ENCODE measurements around the gene PRICKLE2.

PRICKLE2 gene

GRCh38 chr3:64190517-64191515 lies 34.5 kb downstream of the PRICKLE2 start:
- Histone ChIP-seq H3K36me3 (0 out of 22 replicates have a peak, but pooled peaks cover 0 to 10% (median 0%) of the 10 kb centered on the region in 11 experiments), H3K9me3 (replicated peaks in 1 of 11) (peaks cover 17 to 31% (median 24%) of the 10 kb centered on the region in 11 experiments), H3K27ac (peak overlapping the region in 3 of 11 experiments; percentile 38 to 56 (median 48); a peak in 4 of 22 replicates), H3K4me2 (peak overlapping the region in 3 of 11 experiments; percentile 59 to 76 (median 75); a peak in 6 of 22 replicates), H3K9ac (no peak overlapping the region), H3K4me1 (peaks cover 0 to 67% (median 9%) of the 10 kb centered on the region in 10 experiments; a peak in 10 of 20 replicates), H3K4me3 (no peak overlapping the region), H4K20me1 (no peaks in the 10 kb centered on the region), H3K27me3 (no peaks in the 10 kb centered on the region)
- TF ChIP-seq Cebpa-rat (IDR thresholded peaks at IDR 0.05), result peak in 2 of 11 experiments; percentile 26 to 57; a peak in 2 of 22 replicates

- no peak overlapping the region for H3K4me3 ChIP-seq
- no peak overlapping the region; a peak in 1 of 22 replicates for H3K9ac ChIP-seq
- H3K27me3 ChIP-seq, result no peaks in the 10 kb centered on the region
- H3K4me2 ChIP-seq, result peak overlapping the region in 3 of 11 experiments; percentile 58 to 76 (median 75); a peak in 6 of 22 replicates
- TF ChIP-seq Cebpa-rat (IDR thresholded peaks at IDR 0.05), result no peak
- H3K9me3 ChIP-seq (replicated peaks in 1 of 11), result peaks cover 12 to 19% (median 15%) of the 10 kb centered on the region in 11 experiments
- H3K27ac ChIP-seq, result peak overlapping the region in 2 of 11 experiments; percentile 29 to 36; a peak in 3 of 22 replicates
- H3K36me3 ChIP-seq, result 0 out of 22 replicates have a peak, but pooled peaks cover 0 to 10% (median 0%) of the 10 kb centered on the region in 11 experiments
- H4K20me1 ChIP-seq, result no peaks in the 10 kb centered on the region
- H3K4me1 ChIP-seq, result peaks cover 0 to 67% (median 9%) of the 10 kb centered on the region in 10 experiments; a peak in 10 of 20 replicates
Measured at GRCh38 chr3:64188810-64189560, 36.3 kb downstream of the PRICKLE2 start.

DNA sequence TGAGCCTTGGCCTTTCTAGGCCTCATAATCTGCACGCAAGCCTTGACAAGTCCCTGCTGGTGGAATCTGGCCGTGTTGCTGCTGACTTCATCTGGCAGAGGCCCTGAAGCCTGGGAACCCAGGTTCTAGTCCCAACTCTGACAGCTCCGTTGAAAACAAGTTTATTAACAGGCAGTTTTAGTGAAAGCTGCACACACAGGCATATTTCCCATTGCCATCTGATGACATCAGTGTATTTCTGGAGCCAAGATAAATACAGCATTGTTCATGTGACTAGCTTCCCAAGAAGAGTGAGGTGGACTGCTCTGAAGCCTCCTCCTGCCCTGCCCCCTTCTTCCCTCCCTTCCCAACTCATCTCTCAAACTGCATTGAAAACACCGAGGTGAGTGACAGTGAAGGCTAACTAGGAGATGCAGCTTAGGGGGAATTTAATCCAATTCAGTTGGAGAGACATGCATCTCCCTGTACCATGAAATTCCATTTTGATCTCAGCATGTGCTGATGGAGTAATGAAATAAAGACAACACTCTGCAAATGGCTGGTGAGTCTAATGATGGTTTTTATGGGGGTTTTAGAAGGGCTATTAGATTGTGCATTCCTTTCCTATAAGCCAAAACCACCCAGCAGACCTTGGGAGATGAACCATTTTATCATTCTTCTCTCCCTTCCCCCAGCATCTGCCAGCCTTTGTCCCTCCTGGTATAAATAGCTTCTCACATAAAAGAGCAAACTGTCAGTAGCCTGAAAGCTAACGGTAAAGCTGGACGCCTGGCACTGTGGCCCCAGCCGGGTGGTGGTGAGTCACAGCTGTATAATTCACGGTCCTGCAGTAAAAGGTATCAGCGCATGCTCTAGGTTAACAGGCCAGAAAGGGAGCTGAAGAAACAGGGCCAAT lies 38.0 kb downstream of the PRICKLE2 start:
- H3K4me2 ChIP-seq, result peak overlapping the region in 8 of 11 experiments; percentile 5 to 76 (median 30); a peak in 10 of 22 replicates
- no peaks in the 10 kb centered on the region for H3K36me3 ChIP-seq
- peaks cover 0 to 5% (median 0%) of the 10 kb centered on the region in 11 experiments; a peak in 6 of 22 replicates for H3K9me3 ChIP-seq (replicated peaks in 1 of 11)
- no peaks in the 10 kb centered on the region for H4K20me1 ChIP-seq
- H3K9ac ChIP-seq, result no peak overlapping the region
- H3K27me3 ChIP-seq, result no peaks in the 10 kb centered on the region
- H3K4me3 ChIP-seq, result peak overlapping the region in 1 of 10 experiments; percentile 8; a peak in 2 of 20 replicates
- H3K27ac ChIP-seq, result peak overlapping the region in 3 of 11 experiments; percentile 8 to 28 (median 11); a peak in 3 of 22 replicates
- no peak for TF ChIP-seq Cebpa-rat (IDR thresholded peaks at IDR 0.05)
- peaks cover 0 to 63% (median 9%) of the 10 kb centered on the region in 10 experiments; a peak in 10 of 20 replicates for H3K4me1 ChIP-seq

GRCh38 chr3:64186667-64187064 lies 38.6 kb downstream of the PRICKLE2 start:
- Histone ChIP-seq H3K27ac (peak overlapping the region in 2 of 11 experiments; percentile 5 to 23; a peak in 3 of 22 replicates), H3K9me3 (replicated peaks in 1 of 11) (peaks cover 0 to 2% (median 0%) of the 10 kb centered on the region in 11 experiments; a peak in 2 of 22 replicates), H3K27me3 (no peaks in the 10 kb centered on the region), H3K4me3 (no peak overlapping the region), H3K4me1 (peaks cover 0 to 57% (median 9%) of the 10 kb centered on the region in 10 experiments; a peak in 10 of 20 replicates), H4K20me1 (no peaks in the 10 kb centered on the region), H3K9ac (no peak overlapping the region), H3K36me3 (0 out of 22 replicates have a peak, but pooled peaks cover 0 to 5% (median 0%) of the 10 kb centered on the region in 11 experiments), H3K4me2 (peak overlapping the region in 3 of 11 experiments; percentile 58 to 76 (median 75); a peak in 8 of 22 replicates)
- no peak for TF ChIP-seq Cebpa-rat (IDR thresholded peaks at IDR 0.05)

DNA sequence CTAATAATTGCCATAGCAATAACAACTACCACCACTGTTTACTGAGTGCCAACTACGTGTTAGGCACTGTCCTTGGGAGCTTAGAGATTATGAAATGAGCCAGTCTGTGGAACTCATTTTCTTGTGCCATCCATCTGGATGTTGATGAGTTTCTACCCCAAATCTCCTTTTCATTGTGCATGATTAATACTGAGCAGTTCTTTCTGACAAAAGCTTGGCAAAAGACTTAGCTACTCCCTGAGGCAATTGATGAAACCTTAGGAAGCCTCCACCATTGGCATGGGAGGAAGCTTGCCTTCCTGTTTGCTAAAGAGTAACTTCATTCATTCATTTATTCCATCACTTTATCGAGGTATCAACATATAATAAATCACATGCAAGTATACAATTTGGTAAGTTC lies 39.8 kb downstream of the PRICKLE2 start:
- Histone ChIP-seq H3K4me1 (peaks cover 0 to 49% (median 9%) of the 10 kb centered on the region in 10 experiments; a peak in 10 of 20 replicates), H3K27me3 (no peaks in the 10 kb centered on the region), H4K20me1 (no peaks in the 10 kb centered on the region), H3K9me3 (replicated peaks in 1 of 11) (no peaks in the 10 kb centered on the region), H3K27ac (no peak overlapping the region), H3K4me2 (no peak overlapping the region), H3K9ac (no peak overlapping the region), H3K4me3 (no peak overlapping the region), H3K36me3 (0 out of 22 replicates have a peak, but pooled peaks cover 0 to 5% (median 0%) of the 10 kb centered on the region in 11 experiments)
- no peak for TF ChIP-seq Cebpa-rat (IDR thresholded peaks at IDR 0.05)

DNA sequence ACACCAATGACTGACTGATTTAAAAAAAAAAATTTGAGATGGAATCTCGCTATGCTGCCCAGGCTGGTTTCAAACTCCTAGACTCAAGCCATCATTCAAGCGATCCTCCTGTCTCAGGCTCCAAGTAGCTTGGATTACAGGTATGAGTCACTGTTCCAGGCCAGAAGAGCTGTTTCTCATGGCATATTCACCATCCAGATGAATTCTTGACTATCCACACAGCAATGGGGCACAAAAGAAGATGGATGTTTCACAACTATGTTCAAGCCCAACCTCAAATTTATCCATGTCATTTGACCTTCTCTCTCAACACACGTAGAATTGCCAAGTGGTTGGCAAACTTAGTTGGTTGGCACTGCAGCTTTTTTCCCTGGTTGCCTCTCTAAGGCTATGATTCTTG lies 40.6 kb downstream of the PRICKLE2 start:
- Histone ChIP-seq H3K27me3 (no peaks in the 10 kb centered on the region), H3K9ac (no peak overlapping the region), H3K4me2 (no peak overlapping the region), H3K4me3 (no peak overlapping the region), H3K9me3 (replicated peaks in 1 of 11) (no peaks in the 10 kb centered on the region), H4K20me1 (no peaks in the 10 kb centered on the region), H3K36me3 (0 out of 22 replicates have a peak, but pooled peaks cover 0 to 5% (median 0%) of the 10 kb centered on the region in 11 experiments), H3K27ac (no peak overlapping the region), H3K4me1 (peaks cover 0 to 49% (median 9%) of the 10 kb centered on the region in 10 experiments; a peak in 10 of 20 replicates)
- TF ChIP-seq Cebpa-rat (IDR thresholded peaks at IDR 0.05), result no peak

DNA sequence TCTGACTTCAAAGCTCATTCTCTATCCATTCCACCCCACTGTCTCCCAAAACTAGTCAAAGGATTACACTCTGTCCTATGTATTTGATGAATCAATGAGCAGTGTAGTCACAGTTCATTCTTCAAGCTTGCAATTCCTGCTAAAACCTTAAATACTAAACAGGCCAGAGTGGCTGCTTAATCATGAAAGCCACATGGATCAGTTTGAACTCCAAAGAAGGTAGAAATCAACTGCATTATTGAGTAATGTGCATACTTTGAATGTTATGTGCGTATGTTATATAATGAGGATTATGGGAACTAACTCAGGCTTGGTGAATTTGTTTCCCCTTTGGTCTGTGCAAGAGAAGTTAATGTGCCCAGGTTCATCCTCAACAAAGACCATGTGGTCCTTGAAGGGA lies 45.4 kb downstream of the PRICKLE2 start:
- Histone ChIP-seq H3K36me3 (0 out of 22 replicates have a peak, but pooled peaks cover 0 to 5% (median 0%) of the 10 kb centered on the region in 11 experiments), H3K4me1 (peaks cover 0 to 18% (median 0%) of the 10 kb centered on the region in 10 experiments; a peak in 5 of 20 replicates), H4K20me1 (no peaks in the 10 kb centered on the region), H3K9me3 (replicated peaks in 1 of 11) (peaks cover 0 to 8% (median 5%) of the 10 kb centered on the region in 11 experiments; a peak in 8 of 22 replicates), H3K4me2 (peak overlapping the region in 4 of 11 experiments; percentile 2 to 26 (median 8); a peak in 5 of 22 replicates), H3K27me3 (no peaks in the 10 kb centered on the region), H3K4me3 (no peak overlapping the region), H3K9ac (no peak overlapping the region), H3K27ac (no peak overlapping the region)
- no peak for TF ChIP-seq Cebpa-rat (IDR thresholded peaks at IDR 0.05)
